Measurements from ENCODE around the gene XAGE3. TPM values are rescaled to one million over a fixed set of nuclear protein-coding genes. Genes with fewer than 3 reads are reported as not detected.
"Not testable (repeated sequence)": the region's sequence is repeated elsewhere in the genome, so short reads cannot be mapped to it uniquely, and the experiment has no call there.

The XAGE3 gene
- polyA plus RNA-seq, 1 experiment: not detected

DNA sequence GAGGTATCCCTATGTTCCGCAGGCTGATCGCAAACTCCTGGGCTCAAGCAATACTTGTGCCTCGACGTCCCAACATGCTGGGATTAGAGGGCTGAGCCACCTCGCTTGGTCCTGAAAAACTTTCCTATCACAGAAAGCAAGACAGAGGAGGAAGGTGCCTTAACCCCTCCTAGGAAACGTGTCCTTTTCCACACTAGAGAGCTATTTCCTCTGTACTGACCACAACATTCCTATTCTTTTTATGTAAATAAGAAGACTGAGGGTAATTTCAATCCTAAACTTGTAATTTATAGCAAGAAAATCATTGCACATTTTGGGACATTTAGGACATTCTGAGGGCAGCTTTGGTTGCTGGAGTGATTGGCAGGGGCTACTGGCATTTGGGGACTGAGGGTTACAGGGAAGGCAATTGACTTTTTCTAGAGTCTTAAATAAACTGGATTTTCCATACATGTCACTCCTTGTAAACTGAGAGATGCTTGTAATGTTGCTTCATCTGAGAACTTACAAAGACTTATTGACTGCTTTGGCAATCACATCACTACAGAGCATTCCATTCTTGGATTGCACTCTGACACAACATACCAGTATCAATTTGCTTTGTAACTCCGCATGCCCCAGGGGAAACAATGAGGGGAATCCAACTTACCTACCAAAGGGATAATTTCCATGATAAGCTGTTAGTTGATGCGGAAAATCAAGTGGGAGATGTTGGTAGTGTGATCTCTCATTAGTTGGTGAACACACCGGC is 15.6 kb downstream of the XAGE3 start:
- CTCF ChIA-PET: no interaction called here
- Histone ChIP-seq H3K4me3 (ENCODE audit: low read depth, low read length) (no peak overlapping the region), H3K36me3 (ENCODE audit: control insufficient read depth, insufficient read depth, low read length) (no peaks in the 10 kb centered on the region), H3K27me3 (ENCODE audit: control insufficient read depth, insufficient read depth, low read length) (no peaks in the 10 kb centered on the region)
- POLR2A ChIA-PET: no interaction called here
- DNase-seq (ENCODE audit: low read depth): peak; percentile 0
- TF ChIP-seq, protein P1, sequence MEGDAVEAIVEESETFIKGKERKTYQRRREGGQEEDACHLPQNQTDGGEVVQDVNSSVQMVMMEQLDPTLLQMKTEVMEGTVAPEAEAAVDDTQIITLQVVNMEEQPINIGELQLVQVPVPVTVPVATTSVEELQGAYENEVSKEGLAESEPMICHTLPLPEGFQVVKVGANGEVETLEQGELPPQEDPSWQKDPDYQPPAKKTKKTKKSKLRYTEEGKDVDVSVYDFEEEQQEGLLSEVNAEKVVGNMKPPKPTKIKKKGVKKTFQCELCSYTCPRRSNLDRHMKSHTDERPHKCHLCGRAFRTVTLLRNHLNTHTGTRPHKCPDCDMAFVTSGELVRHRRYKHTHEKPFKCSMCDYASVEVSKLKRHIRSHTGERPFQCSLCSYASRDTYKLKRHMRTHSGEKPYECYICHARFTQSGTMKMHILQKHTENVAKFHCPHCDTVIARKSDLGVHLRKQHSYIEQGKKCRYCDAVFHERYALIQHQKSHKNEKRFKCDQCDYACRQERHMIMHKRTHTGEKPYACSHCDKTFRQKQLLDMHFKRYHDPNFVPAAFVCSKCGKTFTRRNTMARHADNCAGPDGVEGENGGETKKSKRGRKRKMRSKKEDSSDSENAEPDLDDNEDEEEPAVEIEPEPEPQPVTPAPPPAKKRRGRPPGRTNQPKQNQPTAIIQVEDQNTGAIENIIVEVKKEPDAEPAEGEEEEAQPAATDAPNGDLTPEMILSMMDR (IDR thresholded peaks at IDR 0.05; ENCODE audit: insufficient read depth, low read depth, low read length): no peak

GRCh38 chrX:52843619-52844018 is 24.3 kb downstream of the XAGE3 start:
- H3K27me3 ChIP-seq (ENCODE audit: control insufficient read depth, insufficient read depth, low read length); CTCF ChIA-PET; H3K36me3 ChIP-seq (ENCODE audit: control insufficient read depth, insufficient read depth, low read length); H3K4me3 ChIP-seq (ENCODE audit: low read depth, low read length); DNase-seq (ENCODE audit: low read depth); POLR2A ChIA-PET: not testable (repeated sequence)

DNA sequence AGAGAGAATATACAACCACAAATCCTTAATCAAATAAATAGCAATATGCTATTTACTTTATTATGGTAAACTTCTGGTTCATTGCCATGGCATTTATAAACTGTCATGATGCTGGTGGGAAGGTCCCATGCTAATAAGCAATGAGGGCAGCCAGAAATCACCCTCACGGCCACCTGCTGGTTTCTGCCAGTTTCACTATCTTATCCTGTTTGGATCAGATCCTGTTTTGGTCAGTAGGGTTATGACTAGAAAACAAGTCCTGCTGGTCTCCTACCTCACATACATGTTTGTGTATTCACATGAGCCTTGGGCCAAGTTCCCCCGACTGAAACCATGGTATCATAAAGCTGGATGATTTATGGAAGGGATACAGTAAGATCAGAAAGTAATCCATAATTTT is 28.7 kb downstream of the XAGE3 start:
- TF ChIP-seq, protein P1 (IDR thresholded peaks at IDR 0.05; ENCODE audit: insufficient read depth, low read depth, low read length): no peak
- no peak overlapping the region for H3K4me3 ChIP-seq (ENCODE audit: low read depth, low read length)
- H3K36me3 ChIP-seq (ENCODE audit: control insufficient read depth, insufficient read depth, low read length): no peaks in the 10 kb centered on the region
- ChIA-PET POLR2A (no interaction called here), CTCF (no interaction called here)
- no peaks in the 10 kb centered on the region for H3K27me3 ChIP-seq (ENCODE audit: control insufficient read depth, insufficient read depth, low read length)
- no peak for DNase-seq (ENCODE audit: low read depth)

GRCh38 chrX:52830551-52830950 is 37.3 kb downstream of the XAGE3 start:
- Histone ChIP-seq H3K36me3 (ENCODE audit: control insufficient read depth, insufficient read depth, low read length) (no peaks in the 10 kb centered on the region), H3K27me3 (ENCODE audit: control insufficient read depth, insufficient read depth, low read length) (no peaks in the 10 kb centered on the region), H3K4me3 (ENCODE audit: low read depth, low read length) (no peak overlapping the region)
- ChIA-PET POLR2A (no interaction called here), CTCF (no interaction called here)
- TF ChIP-seq, protein P1 (IDR thresholded peaks at IDR 0.05; ENCODE audit: insufficient read depth, low read depth, low read length): no peak
- DNase-seq (ENCODE audit: low read depth): no peak

- TF ChIP-seq, protein P1 (IDR thresholded peaks at IDR 0.05; ENCODE audit: insufficient read depth, low read depth, low read length): no peak
- POLR2A ChIA-PET: no interaction called here
- Histone ChIP-seq H3K27me3 (ENCODE audit: control insufficient read depth, insufficient read depth, low read length) (no peaks in the 10 kb centered on the region), H3K36me3 (ENCODE audit: control insufficient read depth, insufficient read depth, low read length) (no peaks in the 10 kb centered on the region), H3K4me3 (ENCODE audit: low read depth, low read length) (no peak overlapping the region)
- CTCF ChIA-PET: no interaction called here
- DNase-seq (ENCODE audit: low read depth): no peak
These were observed 43.3 kb downstream of the XAGE3 start for GRCh38 chrX:52824608-52825007.

All from BJ (cell line).